Measurements from ENCODE around the gene EPAS1.

The EPAS1 gene

GRCh38 chr2:46367286-46367685, 70.1 kb downstream of the EPAS1 start:
- no peak for DNase-seq

GRCh38 chr2:46368401-46368800, 71.2 kb downstream of the EPAS1 start:
- DNase-seq = no peak

- no peak for DNase-seq
Measured at GRCh38 chr2:46369783-46370182, 72.6 kb downstream of the EPAS1 start.

GRCh38 chr2:46371854-46372253, 74.6 kb downstream of the EPAS1 start:
- no peak for DNase-seq

GRCh38 chr2:46372475-46372874, 75.3 kb downstream of the EPAS1 start:
- no peak for DNase-seq

GRCh38 chr2:46373238-46373637, 76.0 kb downstream of the EPAS1 start:
- no peak for DNase-seq

- no peak for DNase-seq
Measured at GRCh38 chr2:46375566-46376125, 78.4 kb downstream of the EPAS1 start.

- DNase-seq = no peak
Measured at GRCh38 chr2:46376586-46376985, 79.4 kb downstream of the EPAS1 start.

GRCh38 chr2:46377101-46377581, 79.9 kb downstream of the EPAS1 start:
- no peak for DNase-seq

- no peak for DNase-seq
Measured at GRCh38 chr2:46377666-46378560, 80.7 kb downstream of the EPAS1 start.

- no peak for DNase-seq
Measured at GRCh38 chr2:46378616-46379015, 81.4 kb downstream of the EPAS1 start.

GRCh38 chr2:46379213-46380037, 82.2 kb downstream of the EPAS1 start:
- DNase-seq = no peak

GRCh38 chr2:46380038-46380940, 83.1 kb downstream of the EPAS1 start:
- DNase-seq = no peak

GRCh38 chr2:46381263-46381849, 84.1 kb downstream of the EPAS1 start:
- no peak for DNase-seq

GRCh38 chr2:46381871-46382270, 84.7 kb downstream of the EPAS1 start:
- no peak for DNase-seq

GRCh38 chr2:46382331-46383112, 85.3 kb downstream of the EPAS1 start:
- DNase-seq = no peak

GRCh38 chr2:46383113-46383395, 85.8 kb downstream of the EPAS1 start:
- no peak for DNase-seq

GRCh38 chr2:46383784-46384456, 86.7 kb downstream of the EPAS1 start:
- DNase-seq = no peak

- DNase-seq = no peak
Measured at GRCh38 chr2:46384457-46384815, 87.2 kb downstream of the EPAS1 start.

- no peak for DNase-seq
Measured at GRCh38 chr2:46385786-46386577, 88.8 kb downstream of the EPAS1 start.

Measured in NCI-H526 treated with DMSO at 0.1 percent for 48 hours (cell line).